PC-3 (cell line): ENCODE data around the gene SCO2. TPM values are rescaled to one million over a fixed set of nuclear protein-coding genes. Genes with fewer than 3 reads are reported as not detected.

Experiments used
- ATAC-seq: fragments of 200-7000 bp; cut with Tn5 transposase; 2 replicates; pipeline ENCODE4 v1.9.1; 2020; ENCODE audit warnings: mild to moderate bottlenecking, moderate library complexity
- BruUV-seq: library from RNA; stranded (reverse); fragments of 400-500 nt; replicated peaks from 2 replicates; lab custom pipeline; 2021; lab: Mats Ljungman, UMichigan
- CTCF ChIA-PET: fragments of 300-600 bp; sonication (Branson Sonifier 250); formaldehyde crosslinking; loops from one replicate; lab custom pipeline; 2022; ENCODE audit warnings: antibody characterized with exemption; lab: Charles Lee
- POLR2A ChIA-PET: fragments of 300-600 bp; sonication (Branson Sonifier 250); formaldehyde crosslinking; loops from one replicate; lab custom pipeline; 2022; ENCODE audit warnings: antibody characterized with exemption; ENCODE audit not compliant: unreplicated experiment; lab: Charles Lee
- DNase-seq: peaks from one replicate; pipeline ENCODE4 v3.0.0-alpha.2; 2015
- H2AFZ ChIP-seq: fragments of 300-600 bp; sonication (generic); 2 replicates; pipeline ENCODE4 v1.6.0; 2016; ENCODE audit warnings: antibody characterized with exemption, low read length
- H3F3A ChIP-seq: fragments of 300-600 bp; sonication (generic); one replicate; pipeline ENCODE4 v1.6.0; 2017; ENCODE audit warnings: antibody characterized with exemption, low read length, control low read depth, mild to moderate bottlenecking; ENCODE audit not compliant: unreplicated experiment
- H3K27ac ChIP-seq: fragments of 300-600 bp; sonication (generic); 2 replicates; pipeline ENCODE4 v1.5.1; 2016; ENCODE audit warnings: mild to moderate bottlenecking, low read length
- H3K27me3 ChIP-seq: fragments of 300-600 bp; sonication (generic); 2 replicates; pipeline ENCODE4 v1.6.1; 2016; ENCODE audit warnings: low read length, mixed read lengths
- H3K36me3 ChIP-seq: fragments of 300-600 bp; sonication (generic); 2 replicates; pipeline ENCODE4 v1.6.1; 2016; ENCODE audit warnings: low read depth, mixed run types, low read length, mixed read lengths
- H3K4me1 ChIP-seq: fragments of 300-600 bp; sonication (generic); 2 replicates; pipeline ENCODE4 v1.5.1; 2016; ENCODE audit warnings: low read length; ENCODE audit not compliant: insufficient read depth
- H3K4me2 ChIP-seq: fragments of 300-600 bp; sonication (generic); 2 replicates; pipeline ENCODE4 v1.6.0; 2016; ENCODE audit warnings: low read length
- H3K4me3 ChIP-seq: fragments of 300-600 bp; sonication (generic); 2 replicates; pipeline ENCODE4 v1.5.1; 2016; ENCODE audit warnings: mild to moderate bottlenecking, low read length, mixed read lengths
- H3K79me2 ChIP-seq: fragments of 300-600 bp; sonication (generic); 2 replicates; pipeline ENCODE4 v1.6.1; 2017; ENCODE audit warnings: low read length, mixed read lengths
- H3K9ac ChIP-seq: fragments of 300-600 bp; sonication (generic); 2 replicates; pipeline ENCODE4 v1.6.0; 2016; ENCODE audit warnings: mild to moderate bottlenecking, low read length
- H3K9me2 ChIP-seq: fragments of 300-600 bp; sonication (generic); replicated peaks from 2 replicates; pipeline ENCODE4 v1.6.1; 2016; ENCODE audit warnings: mixed run types, low read length, mixed read lengths
- H3K9me3 ChIP-seq: fragments of 300-600 bp; sonication (generic); 2 replicates; pipeline ENCODE4 v1.6.1; 2016; ENCODE audit warnings: low read length, mixed read lengths
- H4K20me1 ChIP-seq: fragments of 300-600 bp; sonication (generic); 2 replicates; pipeline ENCODE4 v1.6.1; 2016; ENCODE audit warnings: low read length, mixed read lengths
- EZH2 ChIP-seq: fragments of 300-600 bp; sonication (generic); IDR thresholded peaks from one replicate; pipeline ENCODE4 v1.6.1; 2017; ENCODE audit warnings: antibody characterized with exemption, mild to moderate bottlenecking, low read length; ENCODE audit not compliant: unreplicated experiment
- EZH2phosphoT487 ChIP-seq: fragments of 300-600 bp; sonication (generic); IDR thresholded peaks from 2 replicates; pipeline ENCODE4 v1.6.1; 2018; ENCODE audit warnings: mild to moderate bottlenecking, antibody characterized with exemption, low read length, borderline replicate concordance
- intact Hi-C: fragments of 100-400 bp; cut with micrococcal nuclease; formaldehyde crosslinking; loops from 2 replicates; pipeline ENCODE4 v1.9.0; 2023
- total RNA-seq: library from RNA; depleted of rRNA; stranded (reverse); fragments of >200 nt; gene quantifications from 2 replicates; pipeline ENCODE4 v1.2.3, GENCODE V29; 2014
- TF ChIP-seq, protein P1 (sequence below): fragments of 300-600 bp; sonication (generic); conservative IDR thresholded peaks from 2 replicates; pipeline ENCODE4 v1.5.1; 2017; ENCODE audit warnings: antibody characterized with exemption, low read depth, mild to moderate bottlenecking, low read length

SCO2 gene
- total RNA-seq, 1 experiment from 2014 or later: 5.8 TPM

DNA sequence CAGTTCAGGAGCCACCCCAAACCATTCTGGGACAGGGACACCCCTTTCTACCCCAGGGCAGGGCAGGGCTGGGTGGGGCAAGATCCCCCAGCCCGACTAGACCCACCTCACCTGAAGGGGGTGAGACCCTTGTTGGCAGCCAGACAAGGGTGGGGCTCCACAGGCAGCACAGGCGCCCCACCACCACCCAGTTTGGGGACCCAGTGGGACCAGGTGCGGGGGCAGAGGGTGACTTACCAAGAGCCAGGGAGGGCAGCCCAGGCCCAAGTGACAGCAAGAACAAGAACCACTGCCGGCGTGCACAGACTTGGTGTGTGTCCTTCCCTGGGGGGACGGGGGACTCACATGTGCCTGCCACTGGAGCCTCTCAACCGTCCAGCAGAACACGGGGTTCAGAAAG lies 41.8 kb downstream of the SCO2 start:
- DNase-seq (no peak), ATAC-seq (no peak)
- Histone ChIP-seq H3K27ac (no peak overlapping the region), H3K9me3 (no peaks in the 10 kb centered on the region), H3K27me3 (no peaks in the 10 kb centered on the region), H2AFZ (no peak overlapping the region), H3K36me3 (no peaks in the 10 kb centered on the region), H3K4me3 (no peak overlapping the region), H3K79me2 (no peaks in the 10 kb centered on the region), H3F3A (no peaks in the 10 kb centered on the region), H3K9me2 (no peaks in the 10 kb centered on the region), H3K4me1 (no peaks in the 10 kb centered on the region), H3K4me2 (no peak overlapping the region), H3K9ac (no peak overlapping the region), H4K20me1 (no peaks in the 10 kb centered on the region)
- BruUV-seq: no TSS peak
- intact Hi-C loops: no loop called here
- TF ChIP-seq EZH2phosphoT487: no peak
- TF ChIP-seq, protein P1, sequence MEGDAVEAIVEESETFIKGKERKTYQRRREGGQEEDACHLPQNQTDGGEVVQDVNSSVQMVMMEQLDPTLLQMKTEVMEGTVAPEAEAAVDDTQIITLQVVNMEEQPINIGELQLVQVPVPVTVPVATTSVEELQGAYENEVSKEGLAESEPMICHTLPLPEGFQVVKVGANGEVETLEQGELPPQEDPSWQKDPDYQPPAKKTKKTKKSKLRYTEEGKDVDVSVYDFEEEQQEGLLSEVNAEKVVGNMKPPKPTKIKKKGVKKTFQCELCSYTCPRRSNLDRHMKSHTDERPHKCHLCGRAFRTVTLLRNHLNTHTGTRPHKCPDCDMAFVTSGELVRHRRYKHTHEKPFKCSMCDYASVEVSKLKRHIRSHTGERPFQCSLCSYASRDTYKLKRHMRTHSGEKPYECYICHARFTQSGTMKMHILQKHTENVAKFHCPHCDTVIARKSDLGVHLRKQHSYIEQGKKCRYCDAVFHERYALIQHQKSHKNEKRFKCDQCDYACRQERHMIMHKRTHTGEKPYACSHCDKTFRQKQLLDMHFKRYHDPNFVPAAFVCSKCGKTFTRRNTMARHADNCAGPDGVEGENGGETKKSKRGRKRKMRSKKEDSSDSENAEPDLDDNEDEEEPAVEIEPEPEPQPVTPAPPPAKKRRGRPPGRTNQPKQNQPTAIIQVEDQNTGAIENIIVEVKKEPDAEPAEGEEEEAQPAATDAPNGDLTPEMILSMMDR: no peak
- no peak for TF ChIP-seq EZH2
- ChIA-PET CTCF (no interaction called here), POLR2A (no interaction called here)

- no peak overlapping the region for H3K4me2 ChIP-seq
- no peaks in the 10 kb centered on the region for H3K79me2 ChIP-seq
- no peaks in the 10 kb centered on the region for H3K9me3 ChIP-seq
- no peaks in the 10 kb centered on the region for H3K36me3 ChIP-seq
- TF ChIP-seq EZH2: no peak
- no peak for TF ChIP-seq EZH2phosphoT487
- TF ChIP-seq, protein P1: no peak
- no peaks in the 10 kb centered on the region for H3K9me2 ChIP-seq
- CTCF ChIA-PET: no interaction called here
- BruUV-seq: TSS peak; percentile 22
- no peak for DNase-seq
- POLR2A ChIA-PET: no interaction called here
- H3K4me3 ChIP-seq: no peak overlapping the region
- no peak overlapping the region for H3K27ac ChIP-seq
- H3K27me3 ChIP-seq: no peaks in the 10 kb centered on the region
- intact Hi-C loops: no loop called here
- H4K20me1 ChIP-seq: no peaks in the 10 kb centered on the region
- no peak overlapping the region for H2AFZ ChIP-seq
- no peak for ATAC-seq
- H3K9ac ChIP-seq: no peak overlapping the region
- no peaks in the 10 kb centered on the region for H3F3A ChIP-seq
- no peaks in the 10 kb centered on the region for H3K4me1 ChIP-seq
Measured at GRCh38 chr22:50483106-50483505, 42.3 kb downstream of the SCO2 start.

DNA sequence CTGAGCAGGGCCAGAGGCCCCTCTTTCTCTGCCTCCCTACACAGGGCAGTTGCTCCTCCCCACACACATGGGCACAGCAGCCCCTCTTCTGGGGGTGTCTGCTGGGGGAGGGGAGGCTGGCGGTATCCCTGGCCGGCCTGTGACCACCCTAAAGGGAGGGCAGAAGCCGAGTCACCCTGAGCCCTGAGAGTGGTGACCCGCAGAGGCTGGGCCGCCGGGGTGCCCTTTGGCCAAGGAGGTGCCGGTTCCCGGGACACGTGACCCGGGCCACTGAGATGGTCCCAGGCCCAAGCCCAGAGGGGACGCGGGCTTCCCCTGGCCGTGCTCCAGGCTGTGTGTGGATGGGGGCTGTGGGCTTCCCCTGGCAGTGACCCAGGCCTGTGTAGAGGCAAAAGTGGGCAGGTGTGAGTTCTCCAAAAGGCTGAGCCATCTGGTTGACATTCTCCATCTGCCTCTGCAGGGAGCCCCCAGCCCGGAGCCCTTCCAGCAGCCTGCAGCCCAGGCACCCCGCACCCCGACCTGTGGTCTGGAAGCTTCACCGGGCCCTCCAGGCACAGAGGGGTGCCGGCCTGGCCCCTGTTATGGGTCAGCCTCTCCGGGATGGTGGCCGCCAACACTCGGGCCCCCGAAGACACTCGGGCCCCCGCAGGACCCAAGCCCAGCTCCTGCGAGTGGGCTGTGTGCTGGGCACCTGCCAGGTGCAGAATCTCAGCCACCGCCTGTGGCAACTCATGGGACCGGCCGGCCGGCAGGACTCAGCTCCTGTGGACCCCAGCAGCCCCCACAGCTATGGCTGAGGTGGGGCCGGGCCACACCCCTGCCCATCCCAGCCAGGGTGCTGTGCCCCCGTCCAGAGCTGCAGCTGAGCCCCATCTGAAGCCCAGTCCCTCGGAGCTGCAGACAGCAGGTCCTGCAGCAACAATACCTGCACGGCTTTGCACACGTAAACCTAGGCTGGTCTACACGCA lies 43.0 kb downstream of the SCO2 start:
- ChIA-PET POLR2A (no interaction called here), CTCF (no interaction called here)
- Histone ChIP-seq H3K27me3 (no peaks in the 10 kb centered on the region), H3F3A (no peaks in the 10 kb centered on the region), H3K4me2 (peak overlapping the region; percentile 67), H3K36me3 (no peaks in the 10 kb centered on the region), H3K4me3 (peak overlapping the region; percentile 59), H3K79me2 (no peaks in the 10 kb centered on the region), H2AFZ (peak overlapping the region; percentile 75; the same call in 1 of the 2 replicates), H4K20me1 (no peaks in the 10 kb centered on the region), H3K9ac (no peak overlapping the region), H3K9me2 (no peaks in the 10 kb centered on the region), H3K9me3 (no peaks in the 10 kb centered on the region), H3K4me1 (no peaks in the 10 kb centered on the region), H3K27ac (no peak overlapping the region)
- intact Hi-C loops: no loop called here
- BruUV-seq: no TSS peak
- DNase-seq (no peak), ATAC-seq (no peak)
- TF ChIP-seq, protein P1: no peak
- TF ChIP-seq EZH2: no peak
- TF ChIP-seq EZH2phosphoT487: no peak
